ENCODE data around the gene RFXANK.
"Not testable (repeated sequence)": the region's sequence is repeated elsewhere in the genome, so short reads cannot be mapped to it uniquely, and the experiment has no call there.

Gene RFXANK

GRCh38 chr19:19206938-19207337 is 14.9 kb downstream of the RFXANK start:
- no peak for DNase-seq (ENCODE audit: low spot score)

- DNase-seq (ENCODE audit: low spot score) = no peak
Observed at GRCh38 chr19:19207637-19208572, 15.8 kb downstream of the RFXANK start.

GRCh38 chr19:19209372-19209771 is 17.3 kb downstream of the RFXANK start:
- DNase-seq (ENCODE audit: low spot score) = no peak

- no peak for DNase-seq (ENCODE audit: low spot score)
Observed at GRCh38 chr19:19211499-19212420, 19.7 kb downstream of the RFXANK start, which contains the start of gene NCAN. Gene NCAN, plus strand, starts transcription at chr19:19211958. Its CDS starts 4,996 bp downstream, at chr19:19216954.

GRCh38 chr19:19212916-19213315 is 20.9 kb downstream of the RFXANK start:
- DNase-seq (ENCODE audit: low spot score) = no peak

- DNase-seq (ENCODE audit: low spot score) = no peak
Observed at GRCh38 chr19:19213426-19214158, 21.5 kb downstream of the RFXANK start.

GRCh38 chr19:19214159-19214490 is 22.1 kb downstream of the RFXANK start:
- DNase-seq (ENCODE audit: low spot score) = no peak

GRCh38 chr19:19214892-19215291 is 22.8 kb downstream of the RFXANK start:
- no peak for DNase-seq (ENCODE audit: low spot score)

GRCh38 chr19:19215792-19216191 is 23.7 kb downstream of the RFXANK start:
- no peak for DNase-seq (ENCODE audit: low spot score)

- DNase-seq (ENCODE audit: low spot score) = no peak
Observed at GRCh38 chr19:19217099-19217498, 25.0 kb downstream of the RFXANK start.

GRCh38 chr19:19218911-19219310 is 26.9 kb downstream of the RFXANK start:
- no peak for DNase-seq (ENCODE audit: low spot score)

- DNase-seq (ENCODE audit: low spot score) = not testable (repeated sequence)
Observed at GRCh38 chr19:19221000-19221399, 28.9 kb downstream of the RFXANK start.

GRCh38 chr19:19223060-19223459 is 31.0 kb downstream of the RFXANK start:
- DNase-seq (ENCODE audit: low spot score) = no peak

GRCh38 chr19:19223636-19224035 is 31.6 kb downstream of the RFXANK start:
- no peak for DNase-seq (ENCODE audit: low spot score)

- DNase-seq (ENCODE audit: low spot score) = no peak
Observed at GRCh38 chr19:19224150-19224851, 32.2 kb downstream of the RFXANK start.

GRCh38 chr19:19224852-19225494 is 32.9 kb downstream of the RFXANK start:
- DNase-seq (ENCODE audit: low spot score) = peak; percentile 74

- DNase-seq (ENCODE audit: low spot score) = no peak
Observed at GRCh38 chr19:19226204-19226603, 34.1 kb downstream of the RFXANK start.

GRCh38 chr19:19226663-19227062 is 34.6 kb downstream of the RFXANK start:
- no peak for DNase-seq (ENCODE audit: low spot score)

- no peak for DNase-seq (ENCODE audit: low spot score)
Observed at GRCh38 chr19:19227217-19227616, 35.2 kb downstream of the RFXANK start.

- DNase-seq (ENCODE audit: low spot score) = no peak
Observed at GRCh38 chr19:19229701-19230100, 37.6 kb downstream of the RFXANK start.

GRCh38 chr19:19230999-19231398 is 38.9 kb downstream of the RFXANK start:
- DNase-seq (ENCODE audit: low spot score) = no peak
